CD14-positive monocyte (primary cell): ENCODE measurements around the gene SLC22A12. TPM values are rescaled to one million over a fixed set of nuclear protein-coding genes. Genes with fewer than 3 reads are reported as not detected.

Experiments used
- DNase-seq, 3 donors: peaks; one replicate each; pipeline ENCODE4 v3.0.0-alpha.2; 2011 to 2022
- H2AFZ ChIP-seq: 2 replicates; pipeline ENCODE4 v1.6.0; 2012; ENCODE audit warnings: mild to moderate bottlenecking, low read depth, low read length, inconsistent platforms; ENCODE audit not compliant: insufficient read depth, poor library complexity, severe bottlenecking
- H3K27ac ChIP-seq, 2 donors: 1 replicate in 1 of 2; 2 replicates in 1 of 2; pipeline ENCODE4 v1.5.1; 2012 to 2013; ENCODE audit warnings: low read length in 2 of 2, control low read depth in 1 of 2, inconsistent platforms in 1 of 2, low read depth in 1 of 2, mild to moderate bottlenecking in 1 of 2
- H3K27me3 ChIP-seq, 2 donors: one replicate each; pipeline versions ENCODE4 v1.6.0 to v1.6.1; 2011 to 2013; ENCODE audit warnings: low read length in 2 of 2; ENCODE audit not compliant: control insufficient read depth in 2 of 2, insufficient read depth in 2 of 2
- H3K36me3 ChIP-seq, 2 donors: replicated peaks in 1 of 2; 1 replicate in 1 of 2; 2 replicates in 1 of 2; pipeline versions ENCODE4 v1.5.1 to v1.6.1; 2012 to 2013; ENCODE audit warnings: low read length in 2 of 2, control low read depth in 1 of 2, inconsistent platforms in 1 of 2, mild to moderate bottlenecking in 1 of 2; ENCODE audit not compliant: insufficient read depth in 2 of 2, control insufficient read depth in 1 of 2
- H3K4me1 ChIP-seq, 2 donors: 1 replicate in 1 of 2; 2 replicates in 1 of 2; pipeline versions ENCODE4 v1.5.1 to v1.6.1; 2012 to 2013; ENCODE audit warnings: low read length in 2 of 2, control low read depth in 1 of 2, inconsistent platforms in 1 of 2, mild to moderate bottlenecking in 1 of 2, moderate library complexity in 1 of 2; ENCODE audit not compliant: insufficient read depth in 2 of 2, control insufficient read depth in 1 of 2
- H3K4me2 ChIP-seq: replicated peaks from 2 replicates; pipeline ENCODE3; 2012; ENCODE audit warnings: low read length, moderate library complexity, mild to moderate bottlenecking; ENCODE audit not compliant: poor library complexity, severe bottlenecking; ENCODE audit errors: extremely low read depth
- H3K4me3 ChIP-seq, 3 experiments: fragments of 200-600 bp in 1 of 3; sonication (generic) in 1 of 3; replicated peaks in 1 of 3; 1 replicate in 2 of 3; 2 replicates in 1 of 3; pipeline ENCODE4 v1.5.1; 2011 to 2013; ENCODE audit warnings: low read length in 3 of 3, mild to moderate bottlenecking in 3 of 3, control low read depth in 2 of 3, low read depth in 2 of 3, inconsistent platforms in 1 of 3, moderate library complexity in 1 of 3
- H3K79me2 ChIP-seq: 2 replicates; pipeline ENCODE4 v1.6.0; 2012; ENCODE audit warnings: mild to moderate bottlenecking, control low read depth, inconsistent platforms, low read length, moderate library complexity; ENCODE audit not compliant: insufficient read depth
- H3K9ac ChIP-seq: 2 replicates; pipeline ENCODE4 v1.6.0; 2017; ENCODE audit warnings: low read length, mild to moderate bottlenecking; ENCODE audit not compliant: insufficient read depth, poor library complexity, severe bottlenecking
- H3K9me3 ChIP-seq, 2 donors: replicated peaks in 1 of 2; 1 replicate in 1 of 2; 2 replicates in 1 of 2; pipeline versions ENCODE4 v1.5.1 to v1.6.1; 2012 to 2013; ENCODE audit warnings: low read length in 2 of 2, control low read depth in 1 of 2; ENCODE audit not compliant: control insufficient read depth in 1 of 2, insufficient read depth in 1 of 2
- H4K20me1 ChIP-seq: 2 replicates; pipeline ENCODE4 v1.6.0; 2012; ENCODE audit warnings: mild to moderate bottlenecking, low read length, control low read depth, moderate library complexity; ENCODE audit not compliant: insufficient read depth
- H3K27ac Mint-ChIP-seq, 7 donors: one replicate each; pipeline ENCODE4 v1.8.0; 2020; ENCODE audit warnings: mild to moderate bottlenecking in 7 of 7, mixed read lengths in 7 of 7, moderate library complexity in 6 of 7, inconsistent platforms in 2 of 7
- H3K27me3 Mint-ChIP-seq, 3 donors: one replicate each; pipeline ENCODE4 v1.8.0; 2021 to 2022; ENCODE audit warnings: low read depth in 3 of 3, mild to moderate bottlenecking in 3 of 3, mixed read lengths in 3 of 3, moderate library complexity in 3 of 3, inconsistent platforms in 1 of 3
- H3K36me3 Mint-ChIP-seq, 2 donors: one replicate each; pipeline ENCODE4 v1.8.0; 2020; ENCODE audit warnings: mixed read lengths in 2 of 2, inconsistent platforms in 1 of 2, mild to moderate bottlenecking in 1 of 2
- H3K4me1 Mint-ChIP-seq: one replicate; pipeline ENCODE4 v1.8.0; 2020; ENCODE audit warnings: mild to moderate bottlenecking, mixed read lengths
- H3K4me3 Mint-ChIP-seq, 2 donors: one replicate each; pipeline ENCODE4 v1.8.0; 2020; ENCODE audit warnings: mild to moderate bottlenecking in 2 of 2, mixed read lengths in 2 of 2, moderate library complexity in 1 of 2
- H3K9me3 Mint-ChIP-seq, 7 donors: one replicate each; pipeline ENCODE4 v1.8.0; 2020 to 2022; ENCODE audit warnings: mixed read lengths in 7 of 7, mild to moderate bottlenecking in 6 of 7, moderate library complexity in 6 of 7, inconsistent platforms in 2 of 7
- WGBS: methylation state at CpG from one replicate; pipeline ENCODE4 v1.1.5; 2013; ENCODE audit warnings: missing lambda C conversion rate; ENCODE audit not compliant: insufficient coverage; 5-methylcytosine and 5-hydroxymethylcytosine counted together
- intact Hi-C, 2 donors: fragments of 100-400 bp; cut with micrococcal nuclease; formaldehyde crosslinking; loops; one replicate each; pipeline versions ENCODE4 v1.15.0 to v1.15.1; 2023
- polyA plus RNA-seq, 3 donors: library from polyadenylated mRNA; depleted of rRNA in 1 of 3; unstranded in 2 of 3; stranded (reverse) in 1 of 3; fragments of 300-500 nt in 2 of 3; fragments of >200 nt in 1 of 3; fragmentation: Illumina TruSeq in 2 of 3; gene quantifications; 1 replicate in 2 of 3; 2 replicates in 1 of 3; pipeline ENCODE4 v1.2.3, GENCODE V29; 2012 to 2021
- TF ChIP-seq, protein P1 (sequence below): fragments of 200-600 bp; IDR thresholded peaks from one replicate; pipeline ENCODE4 v1.8.0; 2022; ENCODE audit warnings: antibody characterized with exemption, mild to moderate bottlenecking

Gene SLC22A12
- polyA plus RNA-seq, 3 donors, result not detected

DNA sequence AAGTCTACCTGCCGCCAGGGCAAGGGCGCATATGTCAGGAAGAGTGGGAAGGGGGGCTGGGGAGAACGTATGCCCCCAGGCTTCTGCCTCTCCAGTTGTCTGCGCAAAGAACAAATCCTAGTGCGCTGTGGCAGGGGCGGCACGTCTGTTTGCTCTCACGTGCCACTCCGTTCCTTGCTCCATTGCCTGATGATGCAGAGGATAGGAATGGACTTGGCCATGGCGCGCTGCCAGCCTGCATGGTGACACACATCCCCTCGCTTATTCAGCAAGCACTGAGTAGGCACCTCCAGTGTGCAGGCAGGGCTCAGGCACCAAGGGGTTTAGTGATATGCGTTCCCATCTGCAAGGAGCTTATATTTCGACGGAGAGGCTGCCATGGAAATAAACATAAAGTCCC, 45.4 kb upstream of the SLC22A12 start:
- Histone ChIP-seq H3K27me3 (no peaks in the 10 kb centered on the region), H3K79me2 (no peaks in the 10 kb centered on the region), H3K9ac (no peak overlapping the region), H3K36me3 (no peaks in the 10 kb centered on the region), H3K9me3 (no peaks in the 10 kb centered on the region), H4K20me1 (no peaks in the 10 kb centered on the region), H2AFZ (no peak overlapping the region), H3K4me1 (peaks cover 0 to 6% of the 10 kb centered on the region in 2 donors), H3K4me3 (no peak overlapping the region), H3K4me2 (no peak overlapping the region), H3K27ac (no peak overlapping the region)
- Mint-ChIP-seq H3K4me1 (peaks cover 6% of the 10 kb centered on the region), H3K4me3 (no peak overlapping the region), H3K9me3 (peaks cover 0 to 5% (median 2%) of the 10 kb centered on the region in 7 donors), H3K27me3 (peaks cover 0 to 3% (median 0%) of the 10 kb centered on the region in 3 donors), H3K27ac (peak overlapping the region in 1 of 7 donors; percentile 53), H3K36me3 (no peaks in the 10 kb centered on the region)
- DNase-seq, result no peak
- TF ChIP-seq, protein P1, sequence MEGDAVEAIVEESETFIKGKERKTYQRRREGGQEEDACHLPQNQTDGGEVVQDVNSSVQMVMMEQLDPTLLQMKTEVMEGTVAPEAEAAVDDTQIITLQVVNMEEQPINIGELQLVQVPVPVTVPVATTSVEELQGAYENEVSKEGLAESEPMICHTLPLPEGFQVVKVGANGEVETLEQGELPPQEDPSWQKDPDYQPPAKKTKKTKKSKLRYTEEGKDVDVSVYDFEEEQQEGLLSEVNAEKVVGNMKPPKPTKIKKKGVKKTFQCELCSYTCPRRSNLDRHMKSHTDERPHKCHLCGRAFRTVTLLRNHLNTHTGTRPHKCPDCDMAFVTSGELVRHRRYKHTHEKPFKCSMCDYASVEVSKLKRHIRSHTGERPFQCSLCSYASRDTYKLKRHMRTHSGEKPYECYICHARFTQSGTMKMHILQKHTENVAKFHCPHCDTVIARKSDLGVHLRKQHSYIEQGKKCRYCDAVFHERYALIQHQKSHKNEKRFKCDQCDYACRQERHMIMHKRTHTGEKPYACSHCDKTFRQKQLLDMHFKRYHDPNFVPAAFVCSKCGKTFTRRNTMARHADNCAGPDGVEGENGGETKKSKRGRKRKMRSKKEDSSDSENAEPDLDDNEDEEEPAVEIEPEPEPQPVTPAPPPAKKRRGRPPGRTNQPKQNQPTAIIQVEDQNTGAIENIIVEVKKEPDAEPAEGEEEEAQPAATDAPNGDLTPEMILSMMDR, result no peak
- 94% methylated on average over 13 of the region's 15 CpGs for WGBS
- intact Hi-C loops, result no loop called here

DNA sequence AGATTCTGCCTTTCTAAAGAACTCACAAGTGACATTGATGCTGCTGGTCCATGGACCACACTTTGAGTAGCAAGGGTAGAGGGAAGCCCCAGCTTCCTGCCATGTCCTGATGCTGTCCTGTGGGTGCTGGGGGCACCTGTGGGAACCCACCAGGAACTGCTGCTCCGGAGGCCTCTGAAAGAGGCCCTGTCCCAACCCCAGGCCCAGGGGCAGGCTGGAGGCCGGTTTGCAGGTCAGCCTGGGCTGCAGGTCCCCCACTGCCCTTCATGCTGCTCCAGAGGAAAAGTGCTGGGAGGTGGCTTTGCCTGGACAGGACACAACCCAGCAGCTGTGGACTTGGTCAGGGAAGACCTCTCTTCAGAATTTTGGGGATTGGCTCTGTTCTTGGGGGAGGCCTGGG, 44.8 kb upstream of the SLC22A12 start:
- Mint-ChIP-seq H3K4me1 (peaks cover 6% of the 10 kb centered on the region), H3K27ac (peak overlapping the region in 1 of 7 donors; percentile 53), H3K27me3 (peaks cover 0 to 3% (median 0%) of the 10 kb centered on the region in 3 donors), H3K9me3 (peaks cover 0 to 5% (median 2%) of the 10 kb centered on the region in 7 donors), H3K36me3 (no peaks in the 10 kb centered on the region), H3K4me3 (no peak overlapping the region)
- Histone ChIP-seq H3K27ac (no peak overlapping the region), H3K9ac (no peak overlapping the region), H2AFZ (no peak overlapping the region), H3K27me3 (no peaks in the 10 kb centered on the region), H3K9me3 (no peaks in the 10 kb centered on the region), H3K4me3 (no peak overlapping the region), H4K20me1 (no peaks in the 10 kb centered on the region), H3K79me2 (no peaks in the 10 kb centered on the region), H3K4me2 (no peak overlapping the region), H3K36me3 (no peaks in the 10 kb centered on the region), H3K4me1 (peaks cover 0 to 6% of the 10 kb centered on the region in 2 donors)
- intact Hi-C loops, result no loop called here
- TF ChIP-seq, protein P1, result no peak
- WGBS, result 90% methylated on average over 2 of the region's 2 CpGs
- no peak for DNase-seq
